Suppressor macrophage treated with lipopolysaccharide for 1 hour (primary cell): Measurements from ENCODE around the gene MBLAC2.

ENCODE experiments used
- DNase-seq, 3 donors: peaks; one replicate each; pipeline ENCODE4 v3.0.0-alpha.2; 2020 to 2022

Gene MBLAC2

GRCh38 chr5:90474235-90475107, at the start of gene MBLAC2, which contains the start of gene POLR3G:
MBLAC2 (minus strand) TSS chr5:90474771; CDS start chr5:90474292, 479 bp downstream.
POLR3G (plus strand) TSS chr5:90474864; CDS start chr5:90485568, 10,704 bp downstream.
- DNase-seq = peak; percentile 88 to 95 (median 94)

- DNase-seq = no peak
These were observed 44.5 kb upstream of the MBLAC2 start for GRCh38 chr5:90519081-90519480.

- DNase-seq = no peak
These were observed 44.1 kb upstream of the MBLAC2 start for GRCh38 chr5:90518661-90519060.

GRCh38 chr5:90514520-90514919, 39.9 kb upstream of the MBLAC2 start:
- no peak for DNase-seq

GRCh38 chr5:90510438-90510837, 35.9 kb upstream of the MBLAC2 start:
- DNase-seq = no peak

- no peak for DNase-seq
These were observed 31.6 kb upstream of the MBLAC2 start for GRCh38 chr5:90506221-90506620.

GRCh38 chr5:90504743-90505142, 30.2 kb upstream of the MBLAC2 start:
- no peak for DNase-seq

- no peak for DNase-seq
These were observed 29.0 kb upstream of the MBLAC2 start for GRCh38 chr5:90503596-90503995.

GRCh38 chr5:90495146-90495545, 20.6 kb upstream of the MBLAC2 start:
- DNase-seq = no peak

GRCh38 chr5:90494043-90494442, 19.5 kb upstream of the MBLAC2 start:
- DNase-seq = no peak

GRCh38 chr5:90488791-90489190, 14.2 kb upstream of the MBLAC2 start:
- DNase-seq = no peak

- no peak for DNase-seq
These were observed 10.0 kb upstream of the MBLAC2 start for GRCh38 chr5:90484540-90484939.

GRCh38 chr5:90483206-90483605, 8.6 kb upstream of the MBLAC2 start:
- DNase-seq = no peak

- no peak for DNase-seq
These were observed 6.1 kb upstream of the MBLAC2 start for GRCh38 chr5:90480699-90481098.

GRCh38 chr5:90479611-90480385, 5.2 kb upstream of the MBLAC2 start:
- no peak for DNase-seq

GRCh38 chr5:90477621-90478215, 3.1 kb upstream of the MBLAC2 start:
- no peak for DNase-seq

GRCh38 chr5:90477073-90477472, 2.5 kb upstream of the MBLAC2 start:
- DNase-seq = no peak

- DNase-seq = no peak
These were observed 1.8 kb upstream of the MBLAC2 start for GRCh38 chr5:90476391-90476790.

GRCh38 chr5:90475436-90475980, 937 bp upstream of the MBLAC2 start:
- no peak for DNase-seq

GRCh38 chr5:90473396-90474234, 956 bp downstream of the MBLAC2 start:
- DNase-seq = peak; percentile 33 to 53 (median 43)

GRCh38 chr5:90472783-90473395, 1.7 kb downstream of the MBLAC2 start:
- DNase-seq = no peak

- DNase-seq = no peak
These were observed 13.3 kb downstream of the MBLAC2 start for GRCh38 chr5:90461288-90461687.
